Uterus (tissue), 4 donors: ENCODE measurements around the gene GMCL1. TPM values are rescaled to one million over a fixed set of nuclear protein-coding genes. Genes with fewer than 3 reads are reported as not detected.

Source experiments
- DNase-seq, 2 donors: peaks; one replicate each; pipeline ENCODE4 v3.0.0-alpha.2; 2019 to 2020
- H3K27ac ChIP-seq, 2 donors: fragments of 200-600 bp; sonication (generic); 1 replicate in 1 of 2; 2 replicates in 1 of 2; pipeline ENCODE4 v1.5.1; 2016 to 2018
- H3K27me3 ChIP-seq, 2 donors: fragments of 200-600 bp; sonication (generic); one replicate each; pipeline ENCODE4 v1.5.1; 2018 to 2019; ENCODE audit warnings: control low read depth in 1 of 2
- H3K36me3 ChIP-seq, 2 donors: fragments of 200-600 bp; sonication (generic); one replicate each; pipeline ENCODE4 v1.5.1; 2019; ENCODE audit warnings: control low read depth in 1 of 2
- H3K4me1 ChIP-seq, 2 donors: fragments of 200-600 bp; sonication (generic); one replicate each; pipeline ENCODE4 v1.5.1; 2018 to 2019; ENCODE audit warnings: control low read depth in 1 of 2
- H3K4me3 ChIP-seq, 2 donors: fragments of 200-600 bp; sonication (generic); 1 replicate in 1 of 2; 2 replicates in 1 of 2; pipeline ENCODE4 v1.5.1; 2018 to 2019; ENCODE audit warnings: mild to moderate bottlenecking in 1 of 2
- H3K9me3 ChIP-seq, 2 donors: fragments of 200-600 bp; sonication (generic); one replicate each; pipeline ENCODE4 v1.5.1; 2019; ENCODE audit warnings: control low read depth in 1 of 2
- CTCF ChIP-seq, 4 experiments: fragments of 200-600 bp in 2 of 4; fragments of 450-650 bp in 2 of 4; sonication (generic) in 2 of 4; IDR thresholded peaks; one replicate each; pipeline ENCODE4 v1.5.1; 2016 to 2019; ENCODE audit warnings: antibody characterized with exemption in 4 of 4, mild to moderate bottlenecking in 2 of 4, moderate library complexity in 1 of 4
- POLR2A ChIP-seq, 2 donors: fragments of 450-650 bp; IDR thresholded peaks; one replicate each; pipeline ENCODE4 v1.6.1; 2016; ENCODE audit warnings: antibody characterized with exemption in 2 of 2, mild to moderate bottlenecking in 1 of 2, moderate library complexity in 1 of 2
- intact Hi-C: fragments of 100-400 bp; cut with DNase I; formaldehyde crosslinking; loops from one replicate; pipeline ENCODE4 v1.15.1; 2023; ENCODE audit warnings: low total_unique reads
- total RNA-seq, 4 donors: library from RNA; depleted of rRNA in 3 of 4; stranded (reverse); fragments of >200 nt in 3 of 4; gene quantifications; one replicate each; pipeline versions ENCODE4 v1.1.0 to v1.2.4, GENCODE V29; 2014 to 2023
- donor health status: DM: yes; HTN: yes; CAD: no.

The GMCL1 gene
- total RNA-seq, 4 donors from 2014 or later = 5.6 to 23.3 (median 16.1) TPM

GRCh38 chr2:69785358-69785757, 44.1 kb upstream of the GMCL1 start:
- H3K27ac ChIP-seq = no peak overlapping the region
- DNase-seq = no peak
- no peaks in the 10 kb centered on the region for H3K4me1 ChIP-seq
- TF ChIP-seq CTCF (IDR thresholded peaks at IDR 0.05) (no peak), POLR2A (IDR thresholded peaks at IDR 0.05) (no peak)
- no peak overlapping the region for H3K4me3 ChIP-seq
- intact Hi-C loops = no loop called here
- H3K36me3 ChIP-seq = no peaks in the 10 kb centered on the region
- H3K9me3 ChIP-seq = no peaks in the 10 kb centered on the region
- no peaks in the 10 kb centered on the region for H3K27me3 ChIP-seq

GRCh38 chr2:69786052-69786560, 43.4 kb upstream of the GMCL1 start:
- Histone ChIP-seq H3K4me3 (no peak overlapping the region), H3K4me1 (no peaks in the 10 kb centered on the region), H3K27ac (no peak overlapping the region), H3K36me3 (no peaks in the 10 kb centered on the region), H3K27me3 (no peaks in the 10 kb centered on the region), H3K9me3 (no peaks in the 10 kb centered on the region)
- intact Hi-C loops = no loop called here
- no peak for DNase-seq
- no peak for TF ChIP-seq CTCF (IDR thresholded peaks at IDR 0.05)
- no peak for TF ChIP-seq POLR2A (IDR thresholded peaks at IDR 0.05)

- no peaks in the 10 kb centered on the region for H3K36me3 ChIP-seq
- H3K27me3 ChIP-seq = no peaks in the 10 kb centered on the region
- H3K9me3 ChIP-seq = no peaks in the 10 kb centered on the region
- peak; percentile 34 to 36 for DNase-seq
- peak overlapping the region; percentile 82 to 95 for H3K27ac ChIP-seq
- no peaks in the 10 kb centered on the region for H3K4me1 ChIP-seq
- intact Hi-C loops = no loop called here
- TF ChIP-seq POLR2A (IDR thresholded peaks at IDR 0.05) = no peak
- no peak for TF ChIP-seq CTCF (IDR thresholded peaks at IDR 0.05)
- no peak overlapping the region for H3K4me3 ChIP-seq
Measured at GRCh38 chr2:69789175-69789721, 40.2 kb upstream of the GMCL1 start.

- Histone ChIP-seq H3K27me3 (no peaks in the 10 kb centered on the region), H3K27ac (peak overlapping the region; percentile 82 to 95), H3K36me3 (no peaks in the 10 kb centered on the region), H3K9me3 (no peaks in the 10 kb centered on the region), H3K4me3 (peak overlapping the region; percentile 13 to 19), H3K4me1 (no peaks in the 10 kb centered on the region)
- TF ChIP-seq CTCF (IDR thresholded peaks at IDR 0.05) (no peak), POLR2A (IDR thresholded peaks at IDR 0.05) (no peak)
- peak in 1 of 2 donors; percentile 40 for DNase-seq
- intact Hi-C loops = no loop called here
Measured at GRCh38 chr2:69789772-69790600, 39.5 kb upstream of the GMCL1 start.

GRCh38 chr2:69790601-69790959, 38.9 kb upstream of the GMCL1 start:
- Histone ChIP-seq H3K27me3 (no peaks in the 10 kb centered on the region), H3K36me3 (no peaks in the 10 kb centered on the region), H3K4me3 (peak overlapping the region; percentile 13 to 19), H3K4me1 (no peaks in the 10 kb centered on the region), H3K27ac (peak overlapping the region; percentile 82 to 95), H3K9me3 (no peaks in the 10 kb centered on the region)
- TF ChIP-seq CTCF (IDR thresholded peaks at IDR 0.05) = no peak
- no peak for TF ChIP-seq POLR2A (IDR thresholded peaks at IDR 0.05)
- intact Hi-C loops = no loop called here
- no peak for DNase-seq
